Testis (tissue), 2 donors: Measurements from ENCODE around the gene ST3GAL2.

Experiments
- CTCF ChIP-seq, 3 experiments: fragments of 450-650 bp in 2 of 3; fragments of 200-600 bp in 1 of 3; sonication (generic) in 1 of 3; IDR thresholded peaks; one replicate each; pipeline ENCODE4 v1.5.1; 2016 to 2019; ENCODE audit warnings: antibody characterized with exemption in 3 of 3, mild to moderate bottlenecking in 2 of 3, moderate library complexity in 1 of 3
- POLR2A ChIP-seq: fragments of 450-650 bp; IDR thresholded peaks from one replicate; pipeline ENCODE4 v1.6.1; 2017; ENCODE audit warnings: antibody characterized with exemption, mild to moderate bottlenecking, moderate library complexity

GRCh38 chr16:70463235-70463634, 24.3 kb upstream of the ST3GAL2 start:
- TF ChIP-seq CTCF (IDR thresholded peaks at IDR 0.05) = no peak
- TF ChIP-seq POLR2A = no peak
